GM18511 (cell line): ENCODE measurements around the gene GCM1.

Source experiments
- ATAC-seq: cut with Tn5 transposase; IDR thresholded peaks from one replicate; pipeline ENCODE4 v1.9.1; 2021; ENCODE audit warnings: mild to moderate bottlenecking, moderate library complexity; ENCODE audit not compliant: unreplicated experiment

The GCM1 gene

GRCh38 chr6:53109612-53110011 lies 39.0 kb downstream of the GCM1 start:
- ATAC-seq, result peak; percentile 93

DNA sequence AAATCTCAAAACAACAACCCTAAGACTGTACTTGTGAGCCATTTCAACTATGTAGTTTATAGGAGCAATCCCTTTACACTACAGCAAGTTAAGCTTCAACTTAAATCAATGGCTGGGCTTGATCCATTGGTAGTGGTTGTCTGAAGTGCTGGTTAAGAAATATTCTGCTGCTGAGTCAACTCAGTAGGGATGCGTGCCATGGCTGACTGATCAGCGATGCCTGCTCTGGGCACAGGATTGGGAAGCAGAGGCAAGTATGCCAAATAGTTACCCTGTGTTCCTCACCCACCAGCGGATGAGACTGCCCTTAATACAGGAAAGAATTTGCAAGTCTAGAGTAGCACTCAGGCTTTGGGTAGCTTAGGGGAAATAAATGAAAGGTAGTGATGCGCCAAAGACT lies 41.5 kb downstream of the GCM1 start:
- no peak for ATAC-seq

GRCh38 chr6:53104916-53105315 lies 43.7 kb downstream of the GCM1 start:
- ATAC-seq, result no peak

GRCh38 chr6:53103993-53104675 lies 44.5 kb downstream of the GCM1 start:
- no peak for ATAC-seq

DNA sequence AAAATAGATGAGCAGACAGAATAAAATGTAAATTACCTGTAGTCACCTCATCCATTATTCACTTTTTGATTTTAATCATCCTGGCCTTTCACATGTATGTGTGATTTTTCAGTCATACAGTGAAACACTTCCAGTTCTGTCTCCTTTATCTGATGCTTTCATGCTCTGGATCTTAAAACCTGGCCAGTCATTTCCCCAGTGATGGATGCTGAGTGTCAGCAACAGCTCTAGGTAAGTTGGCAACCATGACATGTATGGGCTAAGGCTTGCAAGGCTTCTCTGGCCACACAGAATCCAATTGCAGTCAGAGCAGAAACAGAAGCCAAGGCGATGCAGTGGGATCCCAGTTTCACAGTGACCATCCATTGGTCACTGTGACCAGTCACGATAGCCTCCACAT lies 47.6 kb downstream of the GCM1 start:
- no peak for ATAC-seq

GRCh38 chr6:53100561-53100960 lies 48.1 kb downstream of the GCM1 start:
- no peak for ATAC-seq

- no peak for ATAC-seq
Measured at GRCh38 chr6:53095716-53096115, 52.9 kb downstream of the GCM1 start.

- ATAC-seq, result no peak
Measured at GRCh38 chr6:53095270-53095669, 53.4 kb downstream of the GCM1 start.

DNA sequence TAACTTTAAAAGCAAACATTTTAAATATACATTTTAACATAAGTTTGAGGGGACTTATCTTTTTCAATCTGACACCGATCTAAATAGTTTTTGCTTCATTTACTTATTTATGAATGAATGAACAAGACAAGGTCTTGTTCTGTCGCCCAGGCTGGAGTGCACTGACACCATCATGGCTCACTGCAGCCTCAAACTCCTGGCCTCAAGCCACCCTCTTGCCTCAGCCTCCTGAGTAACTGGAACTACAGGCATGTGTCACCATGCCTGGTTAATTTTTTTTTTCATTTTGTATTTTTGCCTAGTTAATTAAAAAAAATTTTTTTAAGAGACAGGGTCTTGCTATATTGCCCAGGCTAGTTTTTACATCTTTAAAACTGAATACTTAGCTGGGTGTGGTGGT lies 58.1 kb downstream of the GCM1 start:
- ATAC-seq, result no peak

GRCh38 chr6:53089948-53090347 lies 58.7 kb downstream of the GCM1 start:
- no peak for ATAC-seq

DNA sequence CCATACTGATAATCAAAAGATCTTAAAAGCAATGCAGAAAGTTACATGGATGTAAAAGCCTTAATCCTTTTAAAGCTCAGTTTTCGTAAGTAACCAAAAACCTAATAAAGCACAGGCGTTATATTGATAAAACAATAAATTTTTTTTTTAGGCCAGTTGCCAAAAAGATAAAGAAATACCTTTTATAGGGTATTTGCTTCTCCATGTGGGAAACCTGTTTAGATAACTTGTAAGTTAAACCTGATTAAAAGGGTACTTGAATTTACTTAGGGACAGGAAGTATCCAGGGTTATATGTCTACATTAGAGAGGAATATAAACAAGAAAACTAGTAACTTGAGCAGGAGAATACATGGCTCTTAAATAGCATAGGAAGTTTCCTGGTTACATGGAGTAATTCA lies 62.3 kb downstream of the GCM1 start:
- no peak for ATAC-seq

DNA sequence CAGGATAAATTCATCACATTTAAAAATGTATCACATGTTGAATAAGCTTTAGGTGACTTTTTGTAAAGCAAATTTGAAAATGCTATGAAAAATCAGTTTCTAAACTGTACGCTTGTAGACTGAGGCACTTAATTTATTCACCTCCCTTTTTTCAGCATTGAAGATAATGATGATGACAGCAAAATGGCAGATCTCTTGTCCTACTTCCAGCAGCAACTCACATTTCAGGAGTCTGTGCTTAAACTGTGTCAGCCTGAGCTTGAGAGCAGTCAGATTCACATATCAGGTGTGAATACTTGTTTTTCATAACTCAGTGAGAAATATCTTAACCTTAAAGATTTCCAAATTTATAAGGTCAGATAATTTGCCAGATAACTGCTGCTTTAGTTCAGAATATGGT lies 67.8 kb downstream of the GCM1 start:
- no peak for ATAC-seq
